GM18519 (cell line): ENCODE data around the gene C5orf58.

Experiments
- ATAC-seq: cut with Tn5 transposase; IDR thresholded peaks from one replicate; pipeline ENCODE4 v1.9.1; 2021; ENCODE audit warnings: mild to moderate bottlenecking, moderate library complexity; ENCODE audit not compliant: unreplicated experiment, low FRiP score

The C5orf58 gene

GRCh38 chr5:170232786-170233185, at the start of gene C5orf58:
TSS of gene C5orf58 (plus strand) at chr5:170232985. CDS start at chr5:170234977, 1,992 bp downstream.
- ATAC-seq: no peak

DNA sequence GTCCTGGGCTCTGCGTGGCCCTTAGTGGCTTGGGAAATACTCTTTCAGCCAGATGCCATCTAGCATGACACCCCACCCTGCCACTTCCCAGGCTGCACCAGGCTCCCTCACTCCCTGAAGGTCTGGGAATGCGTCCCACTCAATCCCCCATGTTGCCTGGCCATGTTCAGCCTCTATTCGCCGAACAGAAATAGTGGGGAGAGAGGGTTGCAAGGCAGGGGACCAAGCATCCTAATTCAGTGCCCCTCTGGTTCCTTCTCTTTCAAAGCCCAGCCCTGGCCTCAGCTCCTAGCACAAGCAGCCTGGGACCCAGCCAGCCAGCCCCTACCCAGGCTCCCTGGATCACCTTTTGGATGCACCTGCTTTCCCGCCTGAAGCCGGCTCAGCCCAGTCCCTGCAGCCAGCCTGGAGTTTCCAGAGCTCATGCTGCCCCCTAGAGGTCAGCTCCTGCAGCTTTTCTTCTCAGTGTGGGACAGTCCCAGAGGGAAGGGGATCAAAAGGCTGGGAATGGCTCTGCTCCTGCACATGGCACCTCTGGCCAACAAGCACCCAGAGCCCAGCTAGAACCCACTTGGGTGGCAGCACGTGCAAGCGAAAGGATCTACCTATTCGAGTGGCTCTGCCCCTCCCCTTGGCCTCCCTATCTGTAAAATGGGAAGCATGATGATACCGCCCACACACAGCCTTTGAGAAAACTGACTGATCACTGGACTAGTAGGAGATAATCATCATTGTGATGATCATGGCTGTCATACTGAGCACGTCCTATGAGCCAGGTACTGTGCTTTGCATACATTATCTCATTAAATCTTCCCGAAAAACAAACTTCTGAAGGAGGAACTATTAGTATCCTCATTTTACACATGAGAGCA, 48.7 kb upstream of the C5orf58 start:
- peak; percentile 65 for ATAC-seq

DNA sequence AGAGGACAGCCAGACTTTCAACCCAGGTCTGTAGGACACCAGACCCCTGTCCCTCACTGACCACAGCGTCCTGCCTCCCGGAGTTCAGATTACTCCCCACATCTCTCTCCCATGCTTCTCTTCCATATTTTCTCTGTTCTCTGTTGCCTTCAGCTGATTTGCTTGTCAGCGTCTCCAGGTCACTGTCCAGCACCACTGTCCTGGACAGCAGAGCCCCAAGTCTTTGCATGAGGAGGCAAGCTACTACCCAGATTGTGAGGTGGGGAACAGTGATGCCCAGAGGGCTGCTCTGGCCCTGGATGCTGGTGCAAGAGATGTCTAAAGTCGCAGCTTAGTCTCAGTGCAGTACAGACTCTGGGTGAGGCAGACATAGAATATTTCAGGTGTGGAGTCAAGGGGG, 48.0 kb upstream of the C5orf58 start:
- no peak for ATAC-seq

GRCh38 chr5:170186156-170186555, 46.6 kb upstream of the C5orf58 start:
- ATAC-seq: no peak

DNA sequence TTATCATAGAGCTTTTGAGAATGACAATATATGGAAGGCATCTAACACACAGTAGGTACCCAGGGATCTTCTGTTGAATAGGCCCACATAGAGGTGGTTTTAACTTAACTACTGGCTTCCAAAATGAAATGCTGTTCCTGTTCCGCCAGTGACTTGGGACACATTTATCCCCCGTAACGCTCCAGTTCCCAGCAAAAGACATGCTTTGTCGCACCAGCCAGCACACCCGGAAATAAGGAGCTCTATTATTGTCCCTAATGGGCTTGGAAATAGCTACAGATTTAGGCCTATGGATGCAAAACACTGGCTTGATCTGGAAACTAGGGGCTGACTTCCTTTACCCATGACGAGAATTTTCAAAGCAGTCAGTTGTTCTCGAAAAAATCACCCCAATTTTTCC, 45.9 kb upstream of the C5orf58 start:
- no peak for ATAC-seq

- ATAC-seq: no peak
Observed at GRCh38 chr5:170190436-170191134, 42.2 kb upstream of the C5orf58 start.

GRCh38 chr5:170192829-170193228, 40.0 kb upstream of the C5orf58 start:
- no peak for ATAC-seq

- no peak for ATAC-seq
Observed at GRCh38 chr5:170195961-170196360, 36.8 kb upstream of the C5orf58 start.

DNA sequence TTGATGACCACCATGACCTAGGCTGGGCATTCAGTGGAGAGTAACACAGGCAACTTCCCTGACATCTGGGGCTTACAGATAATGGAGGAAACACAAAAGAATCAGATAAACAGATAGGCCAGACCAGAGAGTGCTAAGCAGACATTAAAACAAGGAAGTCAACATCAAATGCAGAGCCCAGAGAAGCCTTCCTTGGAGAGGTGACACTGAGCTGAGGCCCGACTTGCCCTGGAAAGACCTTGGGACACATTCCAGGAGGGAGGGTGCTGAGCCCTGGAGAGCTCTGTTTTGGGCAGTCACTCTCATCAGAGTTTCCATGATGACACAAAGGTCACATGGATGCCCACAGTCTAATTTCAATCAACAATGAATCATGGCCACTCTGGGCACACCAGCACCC, 31.9 kb upstream of the C5orf58 start:
- ATAC-seq: no peak

- ATAC-seq: no peak
Observed at GRCh38 chr5:170201311-170201710, 31.5 kb upstream of the C5orf58 start.

DNA sequence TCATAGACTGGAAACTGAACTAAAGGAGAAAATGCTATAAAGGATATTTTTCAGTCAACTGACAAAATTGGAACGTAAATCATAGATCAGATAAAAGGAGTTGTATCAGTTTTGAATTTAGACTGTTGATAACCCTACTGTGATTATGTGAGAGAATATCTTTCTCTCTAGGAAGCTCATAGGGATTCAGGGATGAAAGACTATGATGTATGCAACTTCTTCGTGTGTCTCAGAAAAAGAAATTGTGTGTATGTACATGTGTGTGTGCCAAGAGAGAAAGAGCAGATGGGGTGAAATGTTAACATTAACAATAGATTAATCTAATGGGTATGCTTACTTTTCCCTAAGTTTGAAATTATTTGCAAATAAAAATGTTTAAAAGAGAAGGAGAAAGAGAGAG, 30.7 kb upstream of the C5orf58 start:
- ATAC-seq: no peak

DNA sequence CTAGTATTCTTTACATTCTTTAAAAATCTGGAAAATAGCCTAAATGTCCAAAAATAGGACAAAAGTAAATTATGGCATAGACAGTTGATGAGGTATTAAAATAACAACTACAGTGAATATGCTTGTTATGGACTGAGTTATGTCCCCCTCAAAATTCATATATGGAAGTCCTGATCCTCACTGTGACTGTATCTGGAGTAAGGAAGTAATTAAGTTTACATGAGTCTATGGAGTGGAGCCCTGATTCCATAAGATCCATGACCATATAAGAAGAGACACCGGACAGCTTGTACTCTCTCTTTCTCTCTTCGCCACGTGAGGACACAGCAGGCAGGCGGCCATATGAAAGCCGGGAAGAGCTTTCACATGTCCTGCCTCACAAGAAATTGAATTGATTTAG, 28.6 kb upstream of the C5orf58 start:
- ATAC-seq: no peak

DNA sequence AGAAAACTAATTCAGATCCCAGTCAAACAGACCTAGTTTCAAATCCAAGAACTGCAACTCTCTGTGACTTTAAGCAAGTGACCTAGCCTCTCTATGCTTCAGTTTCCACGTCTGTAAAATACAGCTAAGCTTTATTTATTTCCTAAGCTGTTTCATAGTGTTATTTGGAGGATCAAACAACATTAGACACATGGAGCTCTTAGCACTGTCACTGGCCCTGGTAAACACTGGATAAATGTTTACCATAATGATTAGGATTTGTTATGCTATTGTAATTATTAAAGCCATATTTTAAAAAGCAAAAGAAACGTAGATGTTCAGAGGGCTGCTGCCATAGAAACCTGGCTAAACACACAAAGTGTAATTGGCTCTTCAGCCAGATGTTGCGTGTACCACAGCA, 26.6 kb upstream of the C5orf58 start:
- no peak for ATAC-seq

DNA sequence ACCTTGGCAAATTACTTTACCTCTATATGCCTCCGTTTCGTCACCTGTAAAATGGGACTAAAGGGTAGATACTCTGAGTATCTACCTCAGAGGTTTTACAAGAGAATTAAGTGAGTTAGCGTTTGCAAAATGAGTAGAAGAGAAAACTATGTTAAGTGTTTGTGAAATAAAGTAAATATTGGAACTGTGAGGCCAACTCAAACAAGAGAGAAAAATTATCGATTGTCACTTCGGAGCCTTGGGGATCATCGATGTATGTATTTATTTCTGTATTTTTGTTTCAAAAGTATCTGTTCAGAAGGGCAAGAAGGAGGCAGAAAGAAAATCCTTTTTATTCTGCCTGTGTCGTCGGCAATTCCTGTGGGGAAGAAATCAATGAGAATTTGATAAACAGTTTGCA, 25.8 kb upstream of the C5orf58 start:
- no peak for ATAC-seq

- no peak for ATAC-seq
Observed at GRCh38 chr5:170211575-170212334, 21.0 kb upstream of the C5orf58 start.

DNA sequence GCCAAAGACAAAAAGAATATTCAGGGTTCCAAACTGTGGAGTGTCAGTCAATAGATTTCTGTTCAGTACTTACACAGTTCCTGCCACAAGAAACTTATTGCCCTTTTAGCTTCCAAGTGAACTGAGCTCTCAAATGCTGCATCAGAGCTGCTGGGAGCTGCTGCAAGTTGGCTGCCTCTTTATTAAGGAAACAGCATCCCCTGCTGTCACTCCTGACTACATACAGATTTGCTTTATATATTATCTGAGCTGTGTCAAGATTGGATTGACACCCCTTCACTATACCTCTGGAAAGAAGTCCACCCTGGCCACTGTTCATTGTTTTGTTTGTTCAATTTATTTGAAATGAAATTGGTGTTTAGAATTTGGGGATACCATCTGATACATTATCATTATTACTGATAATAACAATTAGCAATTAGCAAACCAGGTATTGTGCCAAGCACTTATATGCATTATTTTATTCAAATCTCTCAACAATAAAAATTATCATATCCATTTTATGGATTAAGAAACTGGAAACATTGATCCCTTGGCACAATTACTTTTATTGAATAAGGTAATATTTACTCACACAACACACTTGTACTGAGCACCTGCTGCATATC, 16.4 kb upstream of the C5orf58 start:
- ATAC-seq: no peak

GRCh38 chr5:170217831-170218230, 15.0 kb upstream of the C5orf58 start:
- no peak for ATAC-seq

GRCh38 chr5:170218726-170219125, 14.1 kb upstream of the C5orf58 start:
- ATAC-seq: no peak

DNA sequence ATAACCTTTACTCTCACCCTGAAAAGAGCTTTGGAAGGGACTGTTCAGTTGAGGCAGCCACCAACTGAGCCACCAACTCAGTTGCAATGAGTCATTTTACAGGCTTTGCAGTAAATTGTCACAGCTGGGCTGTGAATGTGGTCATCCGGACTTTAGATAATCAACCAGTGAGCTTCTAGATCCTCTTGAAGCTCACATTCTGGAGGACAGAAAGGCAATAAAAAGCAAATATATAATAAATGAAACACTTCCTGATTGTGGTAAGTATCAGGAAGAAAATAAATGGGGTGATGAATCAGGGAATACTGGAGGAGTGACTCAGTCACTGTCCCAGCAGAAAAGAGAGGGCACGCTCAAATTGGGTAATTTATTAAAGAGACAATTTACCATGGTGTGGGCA, 13.2 kb upstream of the C5orf58 start:
- ATAC-seq: no peak

DNA sequence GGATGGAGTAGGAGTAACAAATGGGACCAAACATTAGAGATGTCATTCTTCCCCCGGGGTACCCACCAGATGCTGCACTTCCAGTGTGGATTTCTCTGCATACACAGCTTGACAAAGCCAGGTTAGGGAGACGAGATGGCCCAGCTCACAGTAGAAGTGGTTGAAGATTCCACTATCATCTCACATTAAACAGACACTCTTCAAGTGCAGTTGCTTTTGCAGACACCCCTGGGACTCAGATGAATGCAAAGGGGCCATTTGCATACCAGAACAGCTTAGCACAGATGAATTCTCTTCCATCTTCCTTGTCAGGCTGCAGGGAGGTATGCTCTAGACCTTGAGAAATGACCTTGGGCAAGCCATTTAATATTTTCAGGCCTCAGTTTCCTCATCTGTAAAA, 12.6 kb upstream of the C5orf58 start:
- no peak for ATAC-seq

DNA sequence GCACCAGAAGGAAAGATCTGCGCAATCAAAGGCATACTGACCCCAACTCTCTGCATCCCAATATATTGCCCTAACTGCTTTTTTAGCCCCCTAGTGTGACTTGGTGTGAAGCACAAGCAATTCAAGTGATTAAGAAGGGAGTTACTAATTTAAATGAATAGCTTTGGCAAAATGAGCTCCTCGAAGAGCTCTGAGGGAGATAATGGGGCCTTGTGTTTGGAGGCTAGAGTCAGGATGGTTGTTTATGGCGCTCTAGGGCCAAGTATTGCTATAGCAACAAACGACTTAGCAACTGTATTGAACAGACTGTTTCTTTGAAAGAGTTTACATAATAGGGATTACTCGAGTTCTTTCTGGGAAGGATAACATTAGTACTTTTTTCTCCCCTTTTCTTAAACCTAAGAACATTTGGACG, 11.5 kb upstream of the C5orf58 start:
- ATAC-seq: no peak
